Non-pigmented ciliary epithelial cell (primary cell): ENCODE results near the gene SLC15A1.

Experiments
- DNase-seq: peaks from one replicate; pipeline ENCODE4 v3.0.0-alpha.2; 2010; ENCODE audit warnings: low read depth

SLC15A1 gene, protein sequence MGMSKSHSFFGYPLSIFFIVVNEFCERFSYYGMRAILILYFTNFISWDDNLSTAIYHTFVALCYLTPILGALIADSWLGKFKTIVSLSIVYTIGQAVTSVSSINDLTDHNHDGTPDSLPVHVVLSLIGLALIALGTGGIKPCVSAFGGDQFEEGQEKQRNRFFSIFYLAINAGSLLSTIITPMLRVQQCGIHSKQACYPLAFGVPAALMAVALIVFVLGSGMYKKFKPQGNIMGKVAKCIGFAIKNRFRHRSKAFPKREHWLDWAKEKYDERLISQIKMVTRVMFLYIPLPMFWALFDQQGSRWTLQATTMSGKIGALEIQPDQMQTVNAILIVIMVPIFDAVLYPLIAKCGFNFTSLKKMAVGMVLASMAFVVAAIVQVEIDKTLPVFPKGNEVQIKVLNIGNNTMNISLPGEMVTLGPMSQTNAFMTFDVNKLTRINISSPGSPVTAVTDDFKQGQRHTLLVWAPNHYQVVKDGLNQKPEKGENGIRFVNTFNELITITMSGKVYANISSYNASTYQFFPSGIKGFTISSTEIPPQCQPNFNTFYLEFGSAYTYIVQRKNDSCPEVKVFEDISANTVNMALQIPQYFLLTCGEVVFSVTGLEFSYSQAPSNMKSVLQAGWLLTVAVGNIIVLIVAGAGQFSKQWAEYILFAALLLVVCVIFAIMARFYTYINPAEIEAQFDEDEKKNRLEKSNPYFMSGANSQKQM

GRCh38 chr13:98752467-98753290, at the start of gene SLC15A1:
Gene SLC15A1, minus strand, starts transcription at chr13:98752672. Its CDS starts 74 bp downstream, at chr13:98752598.
- no peak for DNase-seq

GRCh38 chr13:98801626-98802418, 49.4 kb upstream of the SLC15A1 start:
- DNase-seq = no peak

GRCh38 chr13:98800078-98800477, 47.6 kb upstream of the SLC15A1 start:
- DNase-seq = no peak

- no peak for DNase-seq
These were observed 46.6 kb upstream of the SLC15A1 start for GRCh38 chr13:98798849-98799645.

GRCh38 chr13:98797456-98797855, 45.0 kb upstream of the SLC15A1 start:
- no peak for DNase-seq

- DNase-seq = no peak
These were observed 44.3 kb upstream of the SLC15A1 start for GRCh38 chr13:98796798-98797197.

DNA sequence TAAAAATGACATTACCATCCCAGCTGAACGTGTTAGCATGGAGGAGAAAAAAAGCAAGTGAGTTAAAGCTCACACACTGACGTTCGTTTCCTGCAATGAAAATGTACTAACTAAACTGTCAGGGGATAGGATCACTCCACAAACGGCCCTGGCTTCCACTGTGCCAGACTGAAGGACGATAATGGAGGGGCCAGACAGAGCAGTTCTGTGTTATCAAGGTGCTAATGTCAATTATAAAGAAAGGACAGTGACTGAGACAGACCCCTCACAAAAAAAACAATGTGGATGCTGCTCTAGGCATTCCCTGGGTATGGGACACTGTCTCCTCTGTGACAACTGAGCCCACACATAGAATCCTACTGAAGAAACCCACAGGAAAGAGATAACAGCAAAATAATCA, 43.7 kb upstream of the SLC15A1 start:
- no peak for DNase-seq

DNA sequence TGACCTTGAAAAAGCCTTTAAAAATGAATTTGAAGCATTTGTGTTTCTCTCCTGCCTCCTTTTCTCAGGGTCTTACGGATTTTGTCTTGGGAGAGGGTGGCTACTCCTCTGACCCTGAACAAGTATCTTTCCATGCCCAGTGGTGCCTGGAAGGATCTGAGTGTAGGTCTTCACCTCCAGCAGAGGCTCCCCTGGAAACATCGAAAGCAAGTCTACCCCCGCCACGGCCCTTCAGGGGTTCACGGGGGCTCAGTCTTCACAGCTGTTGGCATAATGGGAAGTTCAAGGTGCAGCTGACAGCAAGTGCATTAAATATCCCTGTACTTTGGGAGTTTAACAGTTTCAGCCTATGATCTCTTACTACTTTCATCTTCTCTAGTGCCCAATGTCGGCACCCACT, 42.7 kb upstream of the SLC15A1 start:
- no peak for DNase-seq

GRCh38 chr13:98794498-98794897, 42.0 kb upstream of the SLC15A1 start:
- no peak for DNase-seq

DNA sequence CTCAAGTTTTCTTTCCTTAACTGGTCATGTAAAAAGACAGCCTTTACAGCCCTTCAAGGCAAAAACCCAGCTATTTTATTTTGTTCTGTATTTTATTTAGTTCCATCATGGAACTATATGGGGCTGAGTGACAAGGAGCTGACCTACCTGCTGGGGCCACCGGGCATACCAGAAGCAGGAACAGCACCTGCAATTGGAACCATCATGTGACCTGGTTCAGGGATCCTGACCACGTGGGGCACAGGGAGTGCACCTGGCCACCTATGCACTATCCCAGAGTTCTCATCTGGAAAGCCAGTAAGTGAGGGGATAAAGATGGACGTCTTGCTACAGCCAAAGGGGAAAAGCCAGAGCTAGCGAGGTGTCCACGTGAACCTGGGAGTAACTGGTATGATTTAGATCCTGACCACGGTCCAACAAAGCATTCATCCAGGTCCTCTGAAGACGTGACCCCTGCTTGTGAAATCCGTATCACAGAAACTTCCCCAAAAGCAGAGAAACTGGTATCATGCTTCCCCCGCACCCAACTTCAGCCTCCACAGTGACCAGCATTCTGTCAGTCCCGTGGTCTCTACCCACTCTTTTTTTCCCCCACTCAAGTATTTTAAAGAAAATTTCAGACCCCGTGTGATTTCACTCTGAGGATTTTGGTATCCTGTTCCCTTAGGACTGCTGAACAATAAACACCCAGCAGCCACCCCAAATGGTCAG, 40.5 kb upstream of the SLC15A1 start:
- no peak for DNase-seq

GRCh38 chr13:98792321-98792720, 39.8 kb upstream of the SLC15A1 start:
- no peak for DNase-seq

DNA sequence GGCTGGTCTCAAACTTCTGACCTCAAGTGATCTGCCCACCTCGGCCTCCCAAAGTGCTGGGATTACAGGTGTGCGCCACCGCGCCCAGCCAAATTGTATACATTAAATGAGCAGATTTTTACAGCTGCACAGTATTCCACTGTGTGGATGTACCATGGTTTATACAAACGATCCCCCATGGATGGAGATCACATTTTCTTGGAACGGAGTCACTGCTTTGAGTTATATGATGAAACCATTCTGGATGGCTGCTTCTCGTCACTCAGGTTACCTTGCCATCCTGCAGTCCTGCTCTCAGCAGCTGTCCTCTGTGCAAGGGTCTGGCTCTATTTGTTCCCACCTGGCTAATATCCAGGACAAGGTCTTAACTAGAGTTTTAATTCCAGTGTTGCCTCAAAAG, 39.1 kb upstream of the SLC15A1 start:
- DNase-seq = no peak

DNA sequence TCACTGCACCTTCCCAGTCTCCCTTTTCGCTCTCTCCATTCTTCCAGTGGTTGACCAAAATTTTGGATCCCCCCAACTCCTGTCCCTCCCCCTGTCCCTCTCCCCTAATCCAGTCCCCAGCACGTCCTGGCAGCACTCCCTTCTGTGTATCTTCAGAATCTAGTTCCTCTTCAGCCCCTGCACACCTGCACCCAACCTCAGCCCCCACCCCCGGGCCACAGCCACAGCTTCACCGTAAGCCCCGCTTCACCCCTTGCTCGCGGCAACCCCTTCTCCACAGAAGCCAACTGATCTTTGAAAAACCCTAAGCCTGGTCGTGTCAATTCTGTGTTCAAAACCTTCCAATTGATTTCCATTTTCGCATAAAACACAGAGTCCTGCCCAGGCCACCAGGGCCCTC, 35.5 kb upstream of the SLC15A1 start:
- no peak for DNase-seq

DNA sequence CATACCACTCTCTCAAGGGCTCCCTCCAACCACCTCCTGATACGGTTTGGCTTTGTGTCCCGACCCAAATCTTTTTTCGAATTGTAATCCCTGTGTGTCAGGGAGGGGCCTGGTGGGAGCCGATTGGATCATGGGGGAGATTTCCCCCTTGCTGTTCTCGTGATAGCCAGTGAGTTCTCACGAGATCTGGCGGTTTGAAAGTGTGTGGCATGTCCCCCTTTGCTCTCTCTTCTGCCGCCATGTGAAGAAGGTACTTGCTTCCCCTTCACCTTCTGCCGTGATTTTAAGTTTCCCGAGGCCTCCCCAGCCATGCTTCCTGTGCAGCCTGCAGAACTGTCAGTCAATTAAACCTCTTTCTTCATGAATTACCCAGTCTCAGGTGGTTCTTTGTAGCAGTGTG, 34.7 kb upstream of the SLC15A1 start:
- DNase-seq = no peak

DNA sequence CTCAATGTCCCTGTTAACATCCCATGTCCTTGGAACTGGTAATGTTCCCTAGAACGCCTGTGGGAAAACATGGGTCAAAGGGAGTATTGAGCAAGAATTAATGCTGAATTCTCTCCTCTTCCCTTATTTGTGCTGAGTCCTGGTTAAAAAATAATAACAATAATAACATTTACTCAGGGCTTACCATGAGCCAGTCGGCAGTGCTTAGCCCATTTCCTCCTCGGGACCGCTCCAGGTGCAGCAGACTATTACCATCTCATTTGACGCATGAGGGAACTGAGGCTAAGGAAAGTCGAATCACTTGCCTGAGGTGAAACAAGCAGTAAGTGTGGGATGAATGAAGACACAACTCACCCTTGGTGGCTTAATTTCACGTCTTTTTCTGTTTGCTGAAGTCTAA, 33.6 kb upstream of the SLC15A1 start:
- no peak for DNase-seq

DNA sequence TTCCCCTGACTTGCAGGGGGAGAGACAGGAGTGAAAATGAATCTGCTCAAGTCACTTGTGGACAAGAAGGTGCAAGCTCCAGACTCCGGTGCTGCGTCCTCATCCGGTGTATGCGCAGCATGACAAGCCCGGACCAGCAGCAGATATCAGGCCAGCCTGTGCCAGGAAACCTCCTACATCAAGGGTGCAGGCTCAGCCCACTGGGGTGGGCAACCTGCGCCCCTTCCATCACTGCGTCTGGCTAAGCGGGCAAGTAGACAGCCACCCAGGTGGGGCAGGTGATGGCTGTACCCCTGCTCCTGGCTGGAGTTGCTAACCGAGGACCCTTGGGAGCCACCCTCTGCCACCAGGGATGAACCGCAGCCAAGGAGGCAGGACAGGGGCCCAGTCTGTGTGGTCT, 32.9 kb upstream of the SLC15A1 start:
- DNase-seq = no peak

- no peak for DNase-seq
These were observed 32.2 kb upstream of the SLC15A1 start for GRCh38 chr13:98784666-98785065.

GRCh38 chr13:98783856-98784478, 31.5 kb upstream of the SLC15A1 start:
- no peak for DNase-seq

DNA sequence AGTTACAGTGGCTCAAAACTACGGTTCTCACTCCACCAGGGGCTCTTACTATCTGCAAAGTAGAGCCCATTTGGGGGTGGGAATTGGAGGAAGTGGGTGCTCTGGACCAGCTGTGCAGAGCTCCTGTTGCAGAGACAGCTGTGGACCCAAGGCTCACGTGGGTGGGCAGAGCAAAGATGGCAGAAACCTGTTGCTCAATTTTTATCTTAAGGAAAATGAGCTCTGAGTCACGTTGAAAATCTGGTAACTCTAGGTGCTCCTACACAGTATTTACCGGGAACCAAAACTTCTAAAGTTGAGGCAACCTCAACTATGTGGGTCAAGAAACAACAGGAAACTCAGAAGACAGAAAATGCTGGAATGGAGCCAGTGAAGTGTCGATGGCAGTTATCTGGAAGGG, 30.2 kb upstream of the SLC15A1 start:
- no peak for DNase-seq

DNA sequence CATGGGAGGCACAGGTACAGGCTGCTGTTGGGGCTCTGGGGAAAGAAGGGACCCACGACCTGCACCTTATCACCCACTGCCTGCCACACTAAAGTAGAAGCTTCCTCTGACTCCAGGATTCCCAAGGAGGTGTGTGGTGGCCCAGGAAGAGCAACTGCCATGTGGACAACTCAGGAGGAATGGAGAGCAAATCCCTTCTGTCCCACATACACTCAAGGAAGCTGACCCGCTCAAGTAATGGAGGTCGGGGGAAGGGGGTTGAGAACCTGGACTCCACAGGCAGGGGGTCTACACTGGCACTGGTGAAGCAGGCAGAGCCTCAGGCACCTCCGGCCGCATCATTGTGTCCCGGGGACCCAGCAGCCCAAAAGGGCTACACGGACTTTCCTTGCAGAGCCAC, 29.4 kb upstream of the SLC15A1 start:
- DNase-seq = no peak
